Small intestine (tissue), 7 donors: ENCODE data around the gene DCLK1. TPM values are rescaled to one million over a fixed set of nuclear protein-coding genes. Genes with fewer than 3 reads are reported as not detected.

Experiments
- DNase-seq, 2 donors: peaks; one replicate each; pipeline versions ENCODE4 v3.0.0 to v3.0.0-alpha.2; 2013
- FAIRE-seq: peaks from 2 replicates; lab custom pipeline; 2012; peaks lifted over from hg19 to GRCh38; lab: Jason Lieb, UNC
- H3K27ac ChIP-seq, 3 donors: one replicate each; pipeline ENCODE4 v1.5.1; 2013; ENCODE audit warnings: low read length in 2 of 3, mild to moderate bottlenecking in 2 of 3, control low read depth in 1 of 3, inconsistent platforms in 1 of 3, low read depth in 1 of 3, moderate library complexity in 1 of 3
- H3K27me3 ChIP-seq, 3 donors: one replicate each; pipeline ENCODE4 v1.6.1; 2013; ENCODE audit warnings: low read length in 3 of 3, inconsistent platforms in 1 of 3; ENCODE audit not compliant: control insufficient read depth in 3 of 3, insufficient read depth in 3 of 3
- H3K36me3 ChIP-seq, 3 donors: one replicate each; pipeline ENCODE4 v1.6.1; 2013; ENCODE audit warnings: low read length in 3 of 3, inconsistent platforms in 1 of 3, low read depth in 1 of 3, mild to moderate bottlenecking in 1 of 3, moderate library complexity in 1 of 3; ENCODE audit not compliant: control insufficient read depth in 3 of 3, insufficient read depth in 2 of 3
- H3K4me1 ChIP-seq, 3 donors: one replicate each; pipeline ENCODE4 v1.6.1; 2013; ENCODE audit warnings: low read length in 2 of 3, inconsistent platforms in 1 of 3, low read depth in 1 of 3, mild to moderate bottlenecking in 1 of 3, moderate library complexity in 1 of 3; ENCODE audit not compliant: control insufficient read depth in 3 of 3, insufficient read depth in 2 of 3
- H3K4me3 ChIP-seq, 3 donors: one replicate each; pipeline ENCODE4 v1.5.1; 2013; ENCODE audit warnings: low read length in 3 of 3, control low read depth in 1 of 3, inconsistent platforms in 1 of 3, low read depth in 1 of 3, mild to moderate bottlenecking in 1 of 3, moderate library complexity in 1 of 3
- H3K9me3 ChIP-seq, 2 donors: one replicate each; pipeline ENCODE4 v1.6.1; 2013; ENCODE audit warnings: low read depth in 1 of 2, low read length in 1 of 2; ENCODE audit not compliant: control insufficient read depth in 2 of 2, insufficient read depth in 1 of 2
- WGBS, 3 donors: extraction: QIAGEN DNeasy Blood & Tissue Kit; methylation state at CpG; one replicate each; pipeline ENCODE4 v1.1.7; 2013; 5-methylcytosine and 5-hydroxymethylcytosine counted together
- polyA plus RNA-seq, 4 donors: library from polyadenylated mRNA; stranded (reverse) in 3 of 4; unstranded in 1 of 4; fragments of 200-250 nt in 3 of 4; fragments of 120-200 nt in 1 of 4; gene quantifications; one replicate each; pipeline versions ENCODE4 v1.2.1 to v1.2.3, GENCODE V29; 2013
- donor health status: healthy with polysubstance abuse.
- donor health status: control.
- donor health status: control.
- donor health status: Bipolar disorder and iron deficiency.
- donor health status: healthy.

DCLK1 gene
- polyA plus RNA-seq, 4 donors = 0.54 to 4.9 (median 0.95) TPM; not detected in 1

- Histone ChIP-seq H3K27ac (no peak overlapping the region), H3K9me3 (no peaks in the 10 kb centered on the region), H3K4me3 (no peak overlapping the region), H3K27me3 (no peaks in the 10 kb centered on the region), H3K4me1 (no peaks in the 10 kb centered on the region), H3K36me3 (no peaks in the 10 kb centered on the region)
- 74 to 80% (median 78%) methylated on average over 12 of the region's 12 CpGs for WGBS, 3 donors
- FAIRE-seq = no peak
- no peak for DNase-seq
Observed at GRCh38 chr13:35891507-35892441, 239.4 kb downstream of the DCLK1 start.

GRCh38 chr13:35889560-35889959 lies 241.6 kb downstream of the DCLK1 start:
- Histone ChIP-seq H3K4me1 (no peaks in the 10 kb centered on the region), H3K4me3 (no peak overlapping the region), H3K27ac (no peak overlapping the region), H3K9me3 (no peaks in the 10 kb centered on the region), H3K27me3 (no peaks in the 10 kb centered on the region), H3K36me3 (no peaks in the 10 kb centered on the region)
- 73 to 88% (median 79%) methylated on average over 2 of the region's 2 CpGs for WGBS, 3 donors
- no peak for DNase-seq
- no peak for FAIRE-seq

GRCh38 chr13:35888981-35889380 lies 242.2 kb downstream of the DCLK1 start:
- WGBS, 3 donors = 14 to 48% (median 24%) methylated on average over 2 of the region's 2 CpGs
- DNase-seq = no peak
- Histone ChIP-seq H3K36me3 (no peaks in the 10 kb centered on the region), H3K9me3 (no peaks in the 10 kb centered on the region), H3K4me3 (no peak overlapping the region), H3K4me1 (no peaks in the 10 kb centered on the region), H3K27ac (no peak overlapping the region), H3K27me3 (no peaks in the 10 kb centered on the region)
- FAIRE-seq = no peak

- Histone ChIP-seq H3K27ac (no peak overlapping the region), H3K27me3 (no peaks in the 10 kb centered on the region), H3K4me3 (no peak overlapping the region), H3K4me1 (no peaks in the 10 kb centered on the region), H3K36me3 (no peaks in the 10 kb centered on the region), H3K9me3 (no peaks in the 10 kb centered on the region)
- FAIRE-seq (no peak), DNase-seq (no peak)
- 9 to 30% (median 11%) methylated on average over 3 of the region's 3 CpGs for WGBS, 3 donors
Observed at GRCh38 chr13:35888457-35888883, 242.7 kb downstream of the DCLK1 start.

GRCh38 chr13:35887115-35887666 lies 244.0 kb downstream of the DCLK1 start:
- DNase-seq = no peak
- Histone ChIP-seq H3K27me3 (no peaks in the 10 kb centered on the region), H3K9me3 (no peaks in the 10 kb centered on the region), H3K27ac (no peak overlapping the region), H3K4me1 (no peaks in the 10 kb centered on the region), H3K36me3 (no peaks in the 10 kb centered on the region), H3K4me3 (no peak overlapping the region)
- WGBS, 3 donors = 65 to 81% (median 68%) methylated on average over 6 of the region's 6 CpGs
- no peak for FAIRE-seq

GRCh38 chr13:35886332-35887114 lies 244.7 kb downstream of the DCLK1 start:
- no peaks in the 10 kb centered on the region for H3K27me3 ChIP-seq
- WGBS, 3 donors = 70 to 72% (median 72%) methylated on average over 9 of the region's 9 CpGs
- H3K27ac ChIP-seq = no peak overlapping the region
- H3K4me3 ChIP-seq = no peak overlapping the region
- FAIRE-seq (no peak), DNase-seq (no peak)
- H3K9me3 ChIP-seq = no peaks in the 10 kb centered on the region
- no peaks in the 10 kb centered on the region for H3K36me3 ChIP-seq
- no peaks in the 10 kb centered on the region for H3K4me1 ChIP-seq

- H3K9me3 ChIP-seq = no peaks in the 10 kb centered on the region
- H3K27ac ChIP-seq = no peak overlapping the region
- H3K36me3 ChIP-seq = no peaks in the 10 kb centered on the region
- no peaks in the 10 kb centered on the region for H3K4me1 ChIP-seq
- WGBS, 3 donors = 54 to 73% (median 59%) methylated on average over 4 of the region's 4 CpGs
- FAIRE-seq (no peak), DNase-seq (no peak)
- H3K27me3 ChIP-seq = no peaks in the 10 kb centered on the region
- H3K4me3 ChIP-seq = no peak overlapping the region
Observed at GRCh38 chr13:35884211-35884760, 246.9 kb downstream of the DCLK1 start.
